GM18951 (cell line): ENCODE measurements around the gene AK8.
A peak's percentile ranks its signal among the peaks of the same experiment; 100 is the strongest.
"Not testable (repeated sequence)": the region's sequence is repeated elsewhere in the genome, so short reads cannot be mapped to it uniquely, and the experiment has no call there.

Experiments used
- POLR2A ChIP-seq: IDR thresholded peaks from 4 replicates; pipeline ENCODE4 v1.6.1; 2011; ENCODE audit warnings: mild to moderate bottlenecking; ENCODE audit not compliant: insufficient read length, insufficient read depth; ENCODE audit errors: extremely low read depth
- in situ Hi-C: fragments of 300-500 bp; cut with MboI; formaldehyde crosslinking; loops from one replicate; pipeline ENCODE4 v1.12.0; 2022; ENCODE audit warnings: low sequenced_read_pairs, mixed read lengths, inconsistent platforms; ENCODE audit not compliant: unreplicated experiment

AK8 gene

GRCh38 chr9:132782037-132782436, 96.0 kb downstream of the AK8 start:
- no peak for TF ChIP-seq POLR2A
- in situ Hi-C loops = no loop called here

GRCh38 chr9:132780230-132781007, 97.7 kb downstream of the AK8 start:
- in situ Hi-C loops = no loop called here
- no peak for TF ChIP-seq POLR2A

GRCh38 chr9:132776891-132777290, 101.2 kb downstream of the AK8 start:
- in situ Hi-C loops = no loop called here
- TF ChIP-seq POLR2A = no peak

- no peak for TF ChIP-seq POLR2A
- in situ Hi-C loops = no loop called here
Observed at GRCh38 chr9:132776268-132776667, 101.8 kb downstream of the AK8 start.

- no peak for TF ChIP-seq POLR2A
- in situ Hi-C loops = no loop called here
Observed at GRCh38 chr9:132775720-132776119, 102.4 kb downstream of the AK8 start.

GRCh38 chr9:132774886-132775285, 103.2 kb downstream of the AK8 start:
- TF ChIP-seq POLR2A = no peak
- in situ Hi-C loops = no loop called here

- no peak for TF ChIP-seq POLR2A
- in situ Hi-C loops = no loop called here
Observed at GRCh38 chr9:132773764-132774339, 104.2 kb downstream of the AK8 start.

- no peak for TF ChIP-seq POLR2A
- in situ Hi-C loops = no loop called here
Observed at GRCh38 chr9:132773093-132773492, 105.0 kb downstream of the AK8 start.

GRCh38 chr9:132771752-132772151, 106.3 kb downstream of the AK8 start:
- in situ Hi-C loops = not testable (repeated sequence)

- no peak for TF ChIP-seq POLR2A
- in situ Hi-C loops = no loop called here
Observed at GRCh38 chr9:132770770-132771310, 107.2 kb downstream of the AK8 start.

- in situ Hi-C loops = no loop called here
- TF ChIP-seq POLR2A = peak; percentile 72
Observed at GRCh38 chr9:132769906-132770769, 107.9 kb downstream of the AK8 start.

GRCh38 chr9:132768932-132769905, 108.9 kb downstream of the AK8 start:
- in situ Hi-C loops = no loop called here
- TF ChIP-seq POLR2A = peak; percentile 15

GRCh38 chr9:132763574-132763973, 114.5 kb downstream of the AK8 start:
- no peak for TF ChIP-seq POLR2A
- in situ Hi-C loops = no loop called here

GRCh38 chr9:132762896-132763295, 115.2 kb downstream of the AK8 start:
- TF ChIP-seq POLR2A = no peak
- in situ Hi-C loops = no loop called here
